DND-41 (cell line): ENCODE results near the gene APPBP2.

Experiments
- CTCF ChIP-seq: IDR thresholded peaks from 2 replicates; pipeline ENCODE4 v1.5.1; 2012; ENCODE audit warnings: borderline replicate concordance, low read length, moderate library complexity, mild to moderate bottlenecking; ENCODE audit not compliant: poor library complexity, severe bottlenecking; ENCODE audit errors: extremely low read depth
- EZH2 ChIP-seq: IDR thresholded peaks from 3 replicates; pipeline ENCODE4 v1.6.1; 2012; ENCODE audit warnings: borderline replicate concordance, low read depth, mild to moderate bottlenecking, moderate library complexity, low read length, inconsistent platforms; ENCODE audit not compliant: severe bottlenecking

GRCh38 chr17:60422162-60422665 is 103.8 kb downstream of the APPBP2 start, which contains the start of gene CHCT1:
- no peak for TF ChIP-seq CTCF
- TF ChIP-seq EZH2 = no peak
